ENCODE measurements around the gene TFAM.

Gene TFAM

GRCh38 chr10:58384999-58385783 lies at the start of gene TFAM:
Gene TFAM, plus strand, starts transcription at chr10:58385410. Its CDS starts 138 bp downstream, at chr10:58385548.
- DNase-seq = peak; percentile 71 to 96 (median 92)

GRCh38 chr10:58336242-58336641 lies 49.0 kb upstream of the TFAM start:
- DNase-seq = no peak

GRCh38 chr10:58341422-58341821 lies 43.8 kb upstream of the TFAM start:
- DNase-seq = no peak

GRCh38 chr10:58341947-58342346 lies 43.3 kb upstream of the TFAM start:
- peak in 1 of 58 donors; percentile 15 for DNase-seq

- DNase-seq = no peak
Measured at GRCh38 chr10:58347967-58348366, 37.2 kb upstream of the TFAM start.

GRCh38 chr10:58348571-58349033 lies 36.6 kb upstream of the TFAM start:
- no peak for DNase-seq

- DNase-seq = no peak
Measured at GRCh38 chr10:58350023-58350422, 35.2 kb upstream of the TFAM start.

GRCh38 chr10:58350619-58351323 lies 34.4 kb upstream of the TFAM start:
- DNase-seq = no peak

GRCh38 chr10:58351616-58352578 lies 33.3 kb upstream of the TFAM start:
- peak in 15 of 58 donors; percentile 2 to 35 (median 8) for DNase-seq

GRCh38 chr10:58352956-58353610 lies 32.1 kb upstream of the TFAM start:
- no peak for DNase-seq

GRCh38 chr10:58356756-58357155 lies 28.5 kb upstream of the TFAM start:
- DNase-seq = no peak

- no peak for DNase-seq
Measured at GRCh38 chr10:58358314-58358933, 26.8 kb upstream of the TFAM start.

GRCh38 chr10:58358947-58359346 lies 26.3 kb upstream of the TFAM start:
- DNase-seq = no peak

GRCh38 chr10:58359541-58359940 lies 25.7 kb upstream of the TFAM start:
- DNase-seq = no peak

- DNase-seq = no peak
Measured at GRCh38 chr10:58360412-58361004, 24.7 kb upstream of the TFAM start.

- no peak for DNase-seq
Measured at GRCh38 chr10:58361353-58361752, 23.9 kb upstream of the TFAM start.

GRCh38 chr10:58362027-58362789 lies 23.0 kb upstream of the TFAM start:
- DNase-seq = no peak

- no peak for DNase-seq
Measured at GRCh38 chr10:58367069-58367468, 18.1 kb upstream of the TFAM start.

- DNase-seq = no peak
Measured at GRCh38 chr10:58371473-58371872, 13.7 kb upstream of the TFAM start.
